GM12878 (cell line): ENCODE data around the gene ATP4B. TPM values are rescaled to one million over a fixed set of nuclear protein-coding genes. Genes with fewer than 3 reads are reported as not detected.
A peak's percentile ranks its signal among the peaks of the same experiment; 100 is the strongest.

ENCODE experiments used
- ATAC-seq: fragments of 200-7000 bp; cut with Tn5 transposase; 3 replicates; pipeline ENCODE4 v1.9.1; 2020; ENCODE audit warnings: mild to moderate bottlenecking, moderate library complexity
- BruUV-seq: library from RNA; stranded (reverse); fragments of 400-500 nt; replicated peaks from 2 replicates; lab custom pipeline; 2021; lab: Mats Ljungman, UMichigan
- CTCF ChIA-PET: fragments of 300-600 bp; sonication (Branson Sonifier 250); formaldehyde crosslinking; extraction: SDS; loops from one replicate; lab custom pipeline; 2021; ENCODE audit warnings: inconsistent platforms; lab: Yijun Ruan, JAX
- POLR2A ChIA-PET: fragments of 350-600 bp; formaldehyde crosslinking; extraction: SDS; loops from one replicate; lab custom pipeline; 2021; ENCODE audit warnings: inconsistent platforms; lab: Charles Lee
- RAD21 ChIA-PET: fragments of 300-600 bp; sonication (Branson Sonifier 250); formaldehyde crosslinking; loops from one replicate; lab custom pipeline; 2023; ENCODE audit warnings: antibody characterized with exemption; ENCODE audit not compliant: unreplicated experiment; lab: Charles Lee
- SMC1A ChIA-PET: fragments of 300-600 bp; sonication (Branson Sonifier 250); formaldehyde crosslinking; loops from one replicate; lab custom pipeline; 2023; ENCODE audit not compliant: unreplicated experiment, uncharacterized antibody; lab: Charles Lee
- DNase-seq: peaks from one replicate; pipeline ENCODE4 v3.0.0-alpha.2; 2011; ENCODE audit warnings: low read depth, low spot score
- FAIRE-seq: peaks from 3 replicates; lab custom pipeline; 2011; peaks lifted over from hg19 to GRCh38; lab: Jason Lieb, UNC
- H2AFZ ChIP-seq: 2 replicates; pipeline ENCODE4 v1.6.0; 2011; ENCODE audit warnings: low read depth, low read length, control low read depth; ENCODE audit not compliant: control insufficient read depth
- H3K27ac ChIP-seq: 2 replicates; pipeline ENCODE4 v1.5.1; 2011; ENCODE audit warnings: control low read depth; ENCODE audit not compliant: control insufficient read depth, insufficient read depth
- H3K27me3 ChIP-seq, 2 experiments: replicated peaks in 1 of 2; 2 replicates each; pipeline versions ENCODE4 v1.6.0 to v1.6.1; 2011; ENCODE audit warnings: low read length in 1 of 2; ENCODE audit not compliant: control insufficient read depth in 2 of 2, insufficient read depth in 2 of 2
- H3K36me3 ChIP-seq, 2 experiments: 2 replicates each; pipeline ENCODE4 v1.5.1; 2011; ENCODE audit warnings: low read length in 1 of 2; ENCODE audit not compliant: control insufficient read depth in 2 of 2, insufficient read depth in 2 of 2
- H3K4me1 ChIP-seq: 2 replicates; pipeline ENCODE4 v1.6.1; 2011; ENCODE audit warnings: mild to moderate bottlenecking, low read length, moderate library complexity, mixed read lengths; ENCODE audit not compliant: control insufficient read depth, insufficient read depth
- H3K4me2 ChIP-seq: 2 replicates; pipeline ENCODE4 v1.6.0; 2011; ENCODE audit warnings: control low read depth; ENCODE audit not compliant: control insufficient read depth, insufficient read depth
- H3K4me3 ChIP-seq: fragments of 200-600 bp; sonication (generic); 2 replicates; pipeline ENCODE4 v1.5.1; 2016
- H3K79me2 ChIP-seq: 2 replicates; pipeline ENCODE4 v1.6.0; 2011; ENCODE audit warnings: low read length; ENCODE audit not compliant: control insufficient read depth, insufficient read depth
- H3K9ac ChIP-seq: 2 replicates; pipeline ENCODE4 v1.8.0; 2011; ENCODE audit warnings: low read length, control low read depth, mixed read lengths; ENCODE audit not compliant: control insufficient read depth, insufficient read depth
- H3K9me3 ChIP-seq: replicated peaks from 3 replicates; pipeline ENCODE4 v1.5.1; 2011; ENCODE audit warnings: mild to moderate bottlenecking, low read length; ENCODE audit not compliant: control insufficient read depth, insufficient read depth
- H4K20me1 ChIP-seq: 2 replicates; pipeline ENCODE4 v1.6.0; 2011; ENCODE audit not compliant: control insufficient read depth, insufficient read depth
- BACH1 ChIP-seq: fragments of 450-650 bp; IDR thresholded peaks from 2 replicates; pipeline ENCODE4 v1.6.1; 2017; ENCODE audit warnings: mild to moderate bottlenecking, borderline replicate concordance
- HDAC2 ChIP-seq: fragments of 200-600 bp; sonication (generic); IDR thresholded peaks from 2 replicates; pipeline ENCODE4 v1.6.1; 2017
- RAD21 ChIP-seq: IDR thresholded peaks from 2 replicates; pipeline ENCODE4 v1.6.1; 2011; ENCODE audit warnings: mild to moderate bottlenecking, low read depth, low read length, moderate library complexity; ENCODE audit not compliant: insufficient read depth
- RUNX3 ChIP-seq: IDR thresholded peaks from 2 replicates; pipeline ENCODE4 v1.6.1; 2012; ENCODE audit warnings: low read length, inconsistent platforms
- ZNF207 ChIP-seq: fragments of 450-650 bp; IDR thresholded peaks from 2 replicates; pipeline ENCODE4 v1.6.1; 2014; ENCODE audit warnings: antibody characterized with exemption, mild to moderate bottlenecking, borderline replicate concordance
- WGBS: methylation state at CpG from one replicate; pipeline ENCODE4 v1.1.6; 2016; ENCODE audit warnings: low lambda C conversion rate; ENCODE audit not compliant: insufficient replicate concordance, insufficient coverage; ENCODE audit errors: missing lambda C conversion rate; 5-methylcytosine and 5-hydroxymethylcytosine counted together
- in situ Hi-C: fragments of 300-500 bp; cut with MboI; formaldehyde crosslinking; loops from 9 replicates; pipeline ENCODE4 v1.14.3; 2018; ENCODE audit warnings: mixed read lengths
- intact Hi-C: fragments of 100-400 bp; cut with micrococcal nuclease; formaldehyde crosslinking; loops from one replicate; pipeline ENCODE4 v1.14.2; 2022; ENCODE audit not compliant: unreplicated experiment
- polyA plus RNA-seq, 11 experiments: library from polyadenylated mRNA; depleted of rRNA in 4 of 11; unstranded in 6 of 11; stranded (reverse) in 5 of 11; fragments of >200 nt; fragmentation: Nextera tagmentation in 4 of 11; fragmentation: Illumina TruSeq in 1 of 11; extraction: Ambion mirVana in 4 of 11; extraction: Trizol in 1 of 11; gene quantifications; 1 replicate in 1 of 11; 2 replicates in 10 of 11; pipeline versions ENCODE4 v1.2.1 to v1.2.3, GENCODE V29; 2011 to 2016; ENCODE audit warnings: inconsistent platforms in 2 of 11, missing spikeins in 2 of 11, low read depth in 1 of 11
- total RNA-seq, 4 experiments: library from RNA; depleted of rRNA in 3 of 4; stranded (reverse); fragments of >200 nt in 3 of 4; fragmentation: Illumina TruSeq in 1 of 4; extraction: Trizol in 1 of 4; gene quantifications; 2 replicates each; pipeline versions ENCODE4 v1.2.1 to v1.2.3, GENCODE V29; 2013 to 2021

Gene ATP4B
- total and polyA plus RNA-seq, 10 of the 15 experiments (the other 5 are each of a cell fraction or from before 2014, with no cell fraction given), result 0.05 to 0.33 (median 0.20) TPM; not detected in 4

- DNase-seq, result no peak
- Histone ChIP-seq H3K9ac (no peak overlapping the region), H3K4me1 (no peaks in the 10 kb centered on the region), H3K79me2 (peaks cover 22% of the 10 kb centered on the region), H3K36me3 (peaks cover 18 to 32% of the 10 kb centered on the region in 2 experiments; a peak in 3 of 4 replicates), H3K9me3 (no peaks in the 10 kb centered on the region), H3K4me3 (no peak overlapping the region), H4K20me1 (peaks cover 3% of the 10 kb centered on the region; the same call in 1 of the 2 replicates), H2AFZ (no peak overlapping the region), H3K4me2 (no peak overlapping the region), H3K27me3 (no peaks in the 10 kb centered on the region), H3K27ac (no peak overlapping the region)
- ChIA-PET CTCF (no interaction called here), SMC1A (no interaction called here), POLR2A (no interaction called here), RAD21 (no interaction called here)
- ATAC-seq, result no peak
- no peak for FAIRE-seq
- intact Hi-C loops (no loop called here), in situ Hi-C loops (no loop called here)
- BruUV-seq, result no TSS peak
- no peak for TF ChIP-seq HDAC2
- TF ChIP-seq RUNX3, result peak; percentile 19; the same call in 1 of the 2 replicates
- no peak for TF ChIP-seq BACH1
- 96% methylated on average over 10 of the region's 10 CpGs for WGBS
Measured at GRCh38 chr13:113612607-113613006, 45.4 kb downstream of the ATP4B start.

DNA sequence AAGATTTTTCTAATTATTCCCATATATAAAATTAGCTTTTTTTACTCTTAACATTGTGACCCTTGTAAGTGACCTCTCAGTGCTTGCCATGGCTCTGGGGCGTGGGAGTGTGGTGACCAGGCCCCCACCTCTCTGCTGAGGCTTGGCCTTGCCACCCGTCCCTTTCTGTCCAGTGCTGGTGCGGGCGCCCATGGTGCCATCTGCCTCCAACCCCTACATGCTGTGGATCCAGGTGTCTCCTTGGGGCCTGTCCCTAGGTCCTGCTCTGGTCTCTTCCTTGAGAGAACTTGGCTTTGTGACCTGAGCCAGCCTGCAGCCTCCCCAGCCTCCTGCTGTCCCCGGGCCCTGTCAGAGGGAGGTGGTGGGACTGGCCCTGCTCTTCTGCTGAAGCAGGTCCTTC, 46.0 kb downstream of the ATP4B start:
- Histone ChIP-seq H3K9ac (no peak overlapping the region), H3K27me3 (no peaks in the 10 kb centered on the region), H3K4me1 (no peaks in the 10 kb centered on the region), H3K36me3 (peaks cover 18 to 33% of the 10 kb centered on the region in 2 experiments; a peak in 3 of 4 replicates), H3K9me3 (no peaks in the 10 kb centered on the region), H2AFZ (no peak overlapping the region), H3K4me3 (no peak overlapping the region), H3K27ac (no peak overlapping the region), H4K20me1 (peaks cover 3% of the 10 kb centered on the region; the same call in 1 of the 2 replicates), H3K79me2 (peaks cover 20% of the 10 kb centered on the region), H3K4me2 (no peak overlapping the region)
- intact Hi-C loops, result no loop called here
- in situ Hi-C loops, result no loop called here
- DNase-seq, result no peak
- SMC1A ChIA-PET, result no interaction called here
- POLR2A ChIA-PET, result interaction anchor here (0.6 kb wide), 1 partner anchor 147 kb away, joined by 4 read pairs; no protein-coding TSS in a partner anchor
- RAD21 ChIA-PET, result no interaction called here
- 95% methylated on average over 5 of the region's 5 CpGs for WGBS
- no TSS peak for BruUV-seq
- CTCF ChIA-PET, result no interaction called here
- ATAC-seq, result no peak
- no peak for TF ChIP-seq RAD21
- no peak for TF ChIP-seq ZNF207
- no peak for FAIRE-seq
